HL-60/S4 (cell line): ENCODE data around the gene RAD51B.
"Not testable (repeated sequence)": the region's sequence is repeated elsewhere in the genome, so short reads cannot be mapped to it uniquely, and the experiment has no call there.

Source experiments
- in situ Hi-C: fragments of 300-500 bp; cut with MboI; formaldehyde crosslinking; loops from 2 replicates; pipeline ENCODE4 v1.14.3; 2022; ENCODE audit warnings: low sequenced_read_pairs

Gene RAD51B

GRCh38 chr14:68696266-68696665 is 876.7 kb downstream of the RAD51B start:
- in situ Hi-C loops: no loop called here

GRCh38 chr14:68696721-68697495 is 877.3 kb downstream of the RAD51B start:
- in situ Hi-C loops: no loop called here

GRCh38 chr14:68698773-68699172 is 879.2 kb downstream of the RAD51B start:
- in situ Hi-C loops: not testable (repeated sequence)

- in situ Hi-C loops: no loop called here
These were observed 881.6 kb downstream of the RAD51B start for GRCh38 chr14:68701001-68701741.

GRCh38 chr14:68702135-68702534 is 882.6 kb downstream of the RAD51B start:
- in situ Hi-C loops: no loop called here

- in situ Hi-C loops: no loop called here
These were observed 883.0 kb downstream of the RAD51B start for GRCh38 chr14:68702578-68702977.

- in situ Hi-C loops: no loop called here
These were observed 883.5 kb downstream of the RAD51B start for GRCh38 chr14:68703093-68703492.

GRCh38 chr14:68704736-68705720 is 885.4 kb downstream of the RAD51B start:
- in situ Hi-C loops: no loop called here

- in situ Hi-C loops: no loop called here
These were observed 886.2 kb downstream of the RAD51B start for GRCh38 chr14:68705741-68706283.

GRCh38 chr14:68707482-68707881 is 887.9 kb downstream of the RAD51B start:
- in situ Hi-C loops: no loop called here

GRCh38 chr14:68708343-68708742 is 888.8 kb downstream of the RAD51B start:
- in situ Hi-C loops: no loop called here

- in situ Hi-C loops: no loop called here
These were observed 889.4 kb downstream of the RAD51B start for GRCh38 chr14:68709007-68709406.

- in situ Hi-C loops: no loop called here
These were observed 891.2 kb downstream of the RAD51B start for GRCh38 chr14:68710776-68711175.

- in situ Hi-C loops: no loop called here
These were observed 892.2 kb downstream of the RAD51B start for GRCh38 chr14:68711561-68712309.

GRCh38 chr14:68712703-68713370 is 893.3 kb downstream of the RAD51B start:
- in situ Hi-C loops: no loop called here

GRCh38 chr14:68713782-68714181 is 894.2 kb downstream of the RAD51B start:
- in situ Hi-C loops: no loop called here

GRCh38 chr14:68714991-68715924 is 895.7 kb downstream of the RAD51B start:
- in situ Hi-C loops: no loop called here

- in situ Hi-C loops: no loop called here
These were observed 897.1 kb downstream of the RAD51B start for GRCh38 chr14:68716698-68717097.
